Muscle of leg (tissue), 11 donors: ENCODE data around the gene COL4A2. TPM values are rescaled to one million over a fixed set of nuclear protein-coding genes. Genes with fewer than 3 reads are reported as not detected.
"Not testable (repeated sequence)": the region's sequence is repeated elsewhere in the genome, so short reads cannot be mapped to it uniquely, and the experiment has no call there.

Experiments
- DNase-seq: peaks from one replicate; pipeline ENCODE4 v3.0.0; 2013
- H3K27ac ChIP-seq: one replicate; pipeline ENCODE4 v1.5.1; 2013; ENCODE audit warnings: mild to moderate bottlenecking, low read length, control low read depth
- H3K27me3 ChIP-seq: one replicate; pipeline ENCODE4 v1.6.1; 2013; ENCODE audit warnings: low read length; ENCODE audit not compliant: control insufficient read depth, insufficient read depth
- H3K36me3 ChIP-seq: one replicate; pipeline ENCODE4 v1.6.1; 2013; ENCODE audit warnings: low read length; ENCODE audit not compliant: control insufficient read depth, insufficient read depth
- H3K4me1 ChIP-seq: one replicate; pipeline ENCODE4 v1.6.1; 2013; ENCODE audit warnings: low read length; ENCODE audit not compliant: control insufficient read depth, insufficient read depth
- H3K4me3 ChIP-seq: one replicate; pipeline ENCODE4 v1.5.1; 2013; ENCODE audit warnings: low read length, control low read depth
- H3K9me3 ChIP-seq: replicated peaks from 2 replicates; pipeline ENCODE4 v1.6.1; 2013; ENCODE audit warnings: low read depth, low read length; ENCODE audit not compliant: control insufficient read depth
- WGBS: methylation state at CpG from one replicate; pipeline ENCODE4 v1.1.5; 2013; ENCODE audit warnings: missing lambda C conversion rate; ENCODE audit not compliant: insufficient coverage; 5-methylcytosine and 5-hydroxymethylcytosine counted together
- polyA plus RNA-seq, 8 donors: library from polyadenylated mRNA; unstranded; fragments of 120-200 nt; gene quantifications; one replicate each; pipeline versions ENCODE4 v1.2.1 to v1.2.3, GENCODE V29; 2013; ENCODE audit warnings: inconsistent platforms in 1 of 8, low replicate concordance in 1 of 8; ENCODE audit not compliant: insufficient read length in 8 of 8, insufficient read depth in 1 of 8
- total RNA-seq: library from RNA; stranded (reverse); fragments of 120-200 nt; gene quantifications from one replicate; pipeline ENCODE4 v1.2.4, GENCODE V29; 2013

COL4A2 gene
- total and polyA plus RNA-seq, 9 donors, result 429 to 712 (median 555) TPM

DNA sequence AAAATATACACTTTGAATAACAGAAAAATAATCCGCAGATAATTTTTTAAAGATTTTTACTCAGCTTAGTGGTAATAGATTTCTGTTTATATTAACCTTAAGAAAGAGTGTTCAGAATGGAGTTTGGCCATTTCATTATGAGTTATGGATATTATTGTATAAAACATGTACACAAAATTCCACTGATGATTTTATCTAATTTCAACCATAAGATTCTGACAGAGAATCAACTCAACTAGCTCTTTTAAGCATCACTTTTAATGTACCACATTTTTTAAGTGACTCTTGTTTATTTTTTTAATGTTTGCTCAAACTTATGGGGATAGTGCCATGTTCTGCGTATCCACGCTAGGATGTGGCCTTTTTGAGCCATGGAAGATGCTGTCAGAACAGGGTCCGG is 75.7 kb downstream of the COL4A2 start:
- H3K27me3 ChIP-seq, result no peaks in the 10 kb centered on the region
- no peak for DNase-seq
- H3K27ac ChIP-seq, result peak overlapping the region; percentile 82
- WGBS, result no CpG with 5 or more reads among the region's 4 CpGs
- H3K4me3 ChIP-seq, result no peak overlapping the region
- peaks cover 22% of the 10 kb centered on the region for H3K36me3 ChIP-seq
- H3K9me3 ChIP-seq, result no peaks in the 10 kb centered on the region
- peaks cover 44% of the 10 kb centered on the region for H3K4me1 ChIP-seq

DNA sequence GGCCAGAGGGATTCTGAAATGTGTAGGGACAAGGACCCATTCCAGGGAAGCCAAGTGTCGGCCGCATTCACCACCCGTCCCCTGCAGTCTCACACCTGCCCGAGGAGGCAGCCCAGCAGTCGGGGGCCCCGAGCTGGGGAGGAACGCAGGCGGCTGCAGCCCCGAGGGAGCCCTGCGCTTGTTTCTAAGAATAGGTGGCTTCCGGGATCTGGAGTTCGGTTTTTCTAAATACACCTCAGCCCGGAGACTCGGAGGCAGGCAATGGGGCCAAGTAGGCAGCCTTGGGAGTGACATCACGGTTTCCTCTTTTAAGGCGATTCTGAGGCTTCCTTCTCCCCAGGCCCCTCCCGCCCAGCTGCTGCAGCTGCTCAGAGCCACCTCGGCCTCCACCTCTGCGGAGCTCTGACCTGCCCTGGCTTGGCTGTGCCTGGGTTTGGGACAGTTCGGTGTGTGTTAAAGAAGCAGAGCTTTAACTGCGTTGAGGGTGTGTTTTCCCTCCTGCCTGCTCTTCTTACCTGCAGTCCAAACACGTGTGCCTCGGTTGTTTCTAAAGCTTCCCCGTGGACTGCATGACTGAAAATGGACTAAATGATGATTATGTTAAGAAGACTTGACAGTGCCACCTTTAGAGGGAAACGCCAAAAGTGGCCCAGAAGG is 80.5 kb downstream of the COL4A2 start:
- DNase-seq, result peak; percentile 96
- H3K4me1 ChIP-seq, result peaks cover 40% of the 10 kb centered on the region
- WGBS, result 0% methylated on average over 9 of the region's 25 CpGs

DNA sequence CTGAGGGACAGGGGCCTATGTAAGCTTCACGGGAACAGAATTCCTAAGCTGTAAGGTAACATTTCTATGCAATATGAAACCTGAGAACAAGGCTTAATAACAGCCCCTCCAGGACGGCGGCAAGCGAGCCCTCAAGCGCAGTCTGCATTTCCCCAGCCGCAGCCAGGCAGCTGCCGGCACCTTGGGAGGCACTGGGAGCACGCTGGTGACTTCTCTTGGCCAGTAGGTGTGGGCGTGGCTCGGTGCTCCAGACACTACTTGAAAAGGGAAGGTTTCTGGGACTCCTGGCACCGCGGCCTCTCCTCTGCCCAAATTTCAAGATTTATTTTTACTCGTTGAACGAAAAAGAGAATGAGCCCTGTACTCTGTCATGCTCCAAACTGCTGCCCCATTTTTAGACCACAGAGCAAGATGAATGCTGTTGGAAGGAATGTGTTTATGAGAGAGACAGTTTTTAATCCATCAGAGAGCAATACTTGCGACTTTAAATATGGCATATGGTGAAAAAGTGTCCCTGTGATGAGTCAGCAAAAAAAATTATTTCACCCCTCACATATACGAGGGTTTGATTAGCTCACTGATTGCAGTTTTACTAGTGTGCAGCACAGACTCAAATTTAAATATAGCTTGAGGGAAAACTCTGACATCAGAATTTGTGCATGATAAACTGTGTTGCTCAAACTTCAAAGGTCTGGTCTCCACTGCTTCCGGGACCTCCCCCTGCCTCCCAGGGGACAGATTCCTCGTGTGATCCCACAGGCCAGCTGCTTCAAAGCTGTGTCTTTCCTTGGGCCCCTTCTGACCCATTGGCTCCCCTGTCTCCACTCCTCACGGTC is 81.2 kb downstream of the COL4A2 start:
- Histone ChIP-seq H3K36me3 (peaks cover 22% of the 10 kb centered on the region), H3K9me3 (peaks cover 2% of the 10 kb centered on the region), H3K27ac (peak overlapping the region; percentile 95), H3K4me3 (peak overlapping the region; percentile 2), H3K27me3 (no peaks in the 10 kb centered on the region), H3K4me1 (peaks cover 44% of the 10 kb centered on the region)
- peak; percentile 77 for DNase-seq
- WGBS, result 9% methylated on average over 9 of the region's 19 CpGs

More for the DNA sequence above, 80.5 kb downstream of the COL4A2 start:
- H3K27me3 ChIP-seq, result no peaks in the 10 kb centered on the region
- H3K9me3 ChIP-seq, result peaks cover 2% of the 10 kb centered on the region
- H3K36me3 ChIP-seq, result peaks cover 22% of the 10 kb centered on the region
- peak overlapping the region; percentile 0 for H3K4me3 ChIP-seq
- H3K27ac ChIP-seq, result peak overlapping the region; percentile 95

DNA sequence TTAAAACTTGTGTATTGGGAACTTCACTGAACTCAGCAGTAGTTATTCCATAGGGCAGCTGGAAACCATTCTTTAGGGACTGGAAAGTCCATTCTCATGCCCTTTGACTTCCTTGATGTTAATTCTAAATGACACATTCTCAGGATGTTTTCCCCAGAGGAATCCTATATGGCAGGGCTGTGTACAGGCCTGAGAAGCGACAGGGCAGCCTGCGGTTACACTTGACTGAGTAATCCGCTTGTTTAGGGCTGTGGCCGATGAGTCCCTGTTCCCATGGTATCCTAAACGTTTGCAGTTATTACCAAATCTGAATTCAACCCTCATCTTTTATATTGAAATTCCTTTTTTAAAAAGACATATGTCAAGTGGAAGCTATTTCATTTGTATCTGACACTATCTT is 83.5 kb downstream of the COL4A2 start:
- Histone ChIP-seq H3K4me1 (peaks cover 51% of the 10 kb centered on the region), H3K36me3 (peaks cover 13% of the 10 kb centered on the region), H3K4me3 (no peak overlapping the region), H3K27ac (peak overlapping the region; percentile 42), H3K27me3 (no peaks in the 10 kb centered on the region), H3K9me3 (peaks cover 2% of the 10 kb centered on the region)
- WGBS, result 65% methylated on average over 2 of the region's 5 CpGs
- DNase-seq, result no peak

- Histone ChIP-seq H3K4me1 (peaks cover 52% of the 10 kb centered on the region), H3K27ac (peak overlapping the region; percentile 57), H3K36me3 (peaks cover 13% of the 10 kb centered on the region), H3K9me3 (peaks cover 2% of the 10 kb centered on the region), H3K27me3 (no peaks in the 10 kb centered on the region), H3K4me3 (no peak overlapping the region)
- 84% methylated on average over 4 of the region's 6 CpGs for WGBS
- DNase-seq, result no peak
Measured at GRCh38 chr13:110391273-110391672, 84.2 kb downstream of the COL4A2 start.

- H3K27me3 ChIP-seq, result no peaks in the 10 kb centered on the region
- H3K27ac ChIP-seq, result peak overlapping the region; percentile 80
- peak; percentile 73 for DNase-seq
- H3K4me1 ChIP-seq, result peaks cover 56% of the 10 kb centered on the region
- 10% methylated on average over 3 of the region's 7 CpGs for WGBS
- peaks cover 2% of the 10 kb centered on the region for H3K9me3 ChIP-seq
- no peak overlapping the region for H3K4me3 ChIP-seq
- H3K36me3 ChIP-seq, result peaks cover 13% of the 10 kb centered on the region
Measured at GRCh38 chr13:110392510-110393240, 85.6 kb downstream of the COL4A2 start.

DNA sequence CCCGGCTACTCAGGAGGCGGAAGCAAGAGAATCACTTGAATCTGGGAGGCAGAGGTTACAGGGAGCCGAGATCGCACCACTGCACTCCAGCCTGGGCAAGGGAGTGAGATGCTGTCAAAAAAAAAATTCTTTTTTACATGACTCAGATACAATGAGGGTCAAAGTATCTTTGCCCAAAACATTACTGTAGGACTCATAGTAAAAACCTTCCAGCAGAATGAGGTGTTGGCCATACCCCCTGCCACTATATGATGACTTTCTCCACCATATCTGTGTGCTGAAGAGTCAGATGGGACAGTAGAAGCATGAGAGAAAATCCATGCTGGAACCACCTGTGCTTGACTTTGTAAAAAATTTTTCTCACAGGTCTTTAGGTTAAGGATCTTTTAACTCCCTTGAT is 86.7 kb downstream of the COL4A2 start:
- Histone ChIP-seq H3K27ac (peak overlapping the region; percentile 49), H3K27me3 (no peaks in the 10 kb centered on the region), H3K4me1 (peaks cover 52% of the 10 kb centered on the region), H3K4me3 (no peak overlapping the region), H3K36me3 (peaks cover 13% of the 10 kb centered on the region), H3K9me3 (peaks cover 2% of the 10 kb centered on the region)
- DNase-seq, result no peak
- WGBS, result no CpG with 5 or more reads among the region's 4 CpGs

DNA sequence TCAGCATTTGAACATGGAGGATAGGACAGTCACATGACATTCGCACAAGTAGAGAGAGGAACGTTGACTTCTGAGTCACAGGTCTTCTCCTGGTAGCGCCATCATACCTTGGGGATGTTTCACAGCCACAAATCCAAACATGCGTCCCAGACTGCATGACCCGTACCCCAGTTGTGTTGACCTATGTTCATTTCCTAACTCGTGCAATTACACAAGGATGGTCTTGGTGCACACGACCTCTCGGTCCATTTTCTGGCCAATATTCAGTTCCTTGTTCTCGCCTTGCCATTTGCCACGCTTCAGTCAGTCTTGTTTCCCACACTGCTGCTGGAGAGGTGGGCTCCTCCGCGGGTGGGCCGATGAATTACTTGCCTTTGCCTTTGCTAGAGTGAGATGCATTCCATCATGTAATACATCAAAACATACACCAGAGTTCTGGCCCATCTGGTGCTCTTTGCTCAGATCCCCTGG is 87.3 kb downstream of the COL4A2 start:
- H3K27ac ChIP-seq, result no peak overlapping the region
- peaks cover 2% of the 10 kb centered on the region for H3K9me3 ChIP-seq
- peaks cover 9% of the 10 kb centered on the region for H3K36me3 ChIP-seq
- H3K4me1 ChIP-seq, result peaks cover 52% of the 10 kb centered on the region
- WGBS, result 90% methylated on average over 13 of the region's 13 CpGs
- no peak overlapping the region for H3K4me3 ChIP-seq
- DNase-seq, result no peak
- H3K27me3 ChIP-seq, result no peaks in the 10 kb centered on the region

GRCh38 chr13:110395616-110396015 is 88.5 kb downstream of the COL4A2 start:
- H3K9me3 ChIP-seq, H3K4me3 ChIP-seq, H3K36me3 ChIP-seq, H3K27me3 ChIP-seq, DNase-seq: not testable (repeated sequence)
- peak overlapping the region; percentile 0 for H3K27ac ChIP-seq
- 80% methylated on average over 9 of the region's 14 CpGs for WGBS
- H3K4me1 ChIP-seq, result peaks cover 48% of the 10 kb centered on the region

DNA sequence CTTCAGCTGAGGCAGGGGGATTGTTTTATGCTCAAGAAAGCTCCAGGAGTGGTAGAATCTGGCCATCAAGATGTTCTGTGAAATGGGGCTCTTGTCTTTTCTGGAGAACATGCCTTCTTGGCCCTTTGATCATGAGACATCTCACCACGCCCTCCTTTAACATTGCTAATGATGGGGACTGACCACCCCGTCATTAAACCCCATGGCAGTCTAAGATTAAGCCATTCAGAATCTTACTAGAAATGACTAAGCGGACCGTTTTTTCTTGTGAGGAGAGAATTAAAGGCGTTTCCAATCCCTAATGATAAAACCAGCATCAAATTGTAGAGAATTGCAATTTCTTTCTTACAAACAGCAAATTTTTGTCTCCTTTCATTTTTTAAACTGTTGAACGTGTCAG is 89.4 kb downstream of the COL4A2 start:
- Histone ChIP-seq H3K4me3 (no peak overlapping the region), H3K9me3 (no peaks in the 10 kb centered on the region), H3K27ac (peak overlapping the region; percentile 90), H3K4me1 (peaks cover 48% of the 10 kb centered on the region), H3K36me3 (peaks cover 2% of the 10 kb centered on the region), H3K27me3 (no peaks in the 10 kb centered on the region)
- no CpG with 5 or more reads among the region's 6 CpGs for WGBS
- DNase-seq, result no peak
